Measurements from ENCODE around the gene CPEB4.

DNA sequence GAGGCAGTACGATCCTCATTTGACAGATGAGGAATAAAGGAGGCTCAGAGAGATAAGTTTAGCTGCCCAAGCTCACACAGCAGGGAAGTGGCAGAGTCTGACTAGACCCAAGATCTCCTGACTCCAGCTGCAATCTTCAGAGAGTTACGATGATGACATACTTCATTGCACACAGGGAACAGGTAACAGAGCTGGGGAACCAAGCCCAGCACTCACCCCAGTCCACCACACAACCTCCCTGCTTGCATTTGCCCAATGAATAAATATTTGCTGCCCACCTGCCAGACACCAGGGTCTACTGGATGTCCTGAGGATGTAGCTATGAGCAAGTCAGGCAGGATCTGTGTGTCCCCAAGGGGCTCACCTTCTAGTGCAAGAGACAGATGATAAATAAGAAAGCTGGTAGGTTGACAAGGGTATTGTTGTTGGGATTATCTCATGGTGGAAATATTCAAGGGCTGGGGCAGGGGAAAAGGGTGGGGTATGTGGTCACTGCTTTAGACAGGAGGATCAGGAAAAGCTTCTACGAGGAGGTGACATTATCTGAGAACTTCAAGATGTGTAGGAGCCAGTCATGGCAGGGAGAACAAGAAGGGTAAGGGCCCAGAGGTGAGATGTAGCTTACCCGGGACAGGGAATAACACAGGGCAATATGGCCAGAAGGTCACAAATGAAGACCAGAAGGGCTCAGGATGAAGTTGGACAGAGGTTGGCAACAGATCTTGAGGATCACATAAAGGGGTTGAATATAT lies 28.6 kb upstream of the CPEB4 start:
- TF ChIP-seq, protein P1, sequence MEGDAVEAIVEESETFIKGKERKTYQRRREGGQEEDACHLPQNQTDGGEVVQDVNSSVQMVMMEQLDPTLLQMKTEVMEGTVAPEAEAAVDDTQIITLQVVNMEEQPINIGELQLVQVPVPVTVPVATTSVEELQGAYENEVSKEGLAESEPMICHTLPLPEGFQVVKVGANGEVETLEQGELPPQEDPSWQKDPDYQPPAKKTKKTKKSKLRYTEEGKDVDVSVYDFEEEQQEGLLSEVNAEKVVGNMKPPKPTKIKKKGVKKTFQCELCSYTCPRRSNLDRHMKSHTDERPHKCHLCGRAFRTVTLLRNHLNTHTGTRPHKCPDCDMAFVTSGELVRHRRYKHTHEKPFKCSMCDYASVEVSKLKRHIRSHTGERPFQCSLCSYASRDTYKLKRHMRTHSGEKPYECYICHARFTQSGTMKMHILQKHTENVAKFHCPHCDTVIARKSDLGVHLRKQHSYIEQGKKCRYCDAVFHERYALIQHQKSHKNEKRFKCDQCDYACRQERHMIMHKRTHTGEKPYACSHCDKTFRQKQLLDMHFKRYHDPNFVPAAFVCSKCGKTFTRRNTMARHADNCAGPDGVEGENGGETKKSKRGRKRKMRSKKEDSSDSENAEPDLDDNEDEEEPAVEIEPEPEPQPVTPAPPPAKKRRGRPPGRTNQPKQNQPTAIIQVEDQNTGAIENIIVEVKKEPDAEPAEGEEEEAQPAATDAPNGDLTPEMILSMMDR (IDR thresholded peaks at IDR 0.05) = no peak
- no peak for TF ChIP-seq EP300 (IDR thresholded peaks at IDR 0.05)
- no peak for TF ChIP-seq POLR2A (IDR thresholded peaks at IDR 0.05)

All from tibial nerve (tissue), 4 donors.